GM19193 (cell line): ENCODE measurements around the gene NDUFS8.

Experiments used
- POLR2A ChIP-seq: IDR thresholded peaks from 4 replicates; pipeline ENCODE4 v1.6.1; 2011; ENCODE audit not compliant: insufficient read depth, insufficient read length; ENCODE audit errors: extremely low read depth

The NDUFS8 gene

DNA sequence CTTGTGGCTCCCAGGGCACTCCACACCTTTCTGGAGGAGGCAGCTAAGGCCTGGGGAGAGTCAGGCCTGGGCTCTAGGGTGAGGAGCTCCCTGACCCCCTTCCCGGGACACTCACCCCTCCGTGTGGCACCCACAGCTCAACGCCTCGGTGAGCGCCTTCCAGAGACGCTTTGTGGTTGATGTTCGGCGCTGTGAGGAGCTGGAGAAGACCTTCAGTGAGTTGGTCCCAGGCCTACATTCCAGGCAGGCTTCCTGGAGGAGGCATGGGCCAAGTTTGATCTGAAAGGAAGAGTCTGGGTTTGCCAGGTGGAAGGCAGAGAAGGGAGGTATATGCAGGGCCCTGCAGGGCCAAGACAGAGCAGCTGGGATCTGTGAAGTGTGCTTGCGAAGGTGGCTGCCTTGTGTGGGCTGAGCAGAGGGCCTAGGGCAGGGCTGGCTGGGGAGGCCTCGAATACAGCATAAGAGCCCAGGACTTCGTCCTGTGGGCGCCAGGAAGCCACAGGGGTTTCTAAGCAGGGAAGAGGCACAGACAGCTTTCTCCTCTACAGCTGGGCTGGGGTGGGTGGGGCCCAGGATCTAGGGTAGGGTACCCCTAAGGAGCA lies 11.2 kb downstream of the NDUFS8 start:
- no peak for TF ChIP-seq POLR2A

DNA sequence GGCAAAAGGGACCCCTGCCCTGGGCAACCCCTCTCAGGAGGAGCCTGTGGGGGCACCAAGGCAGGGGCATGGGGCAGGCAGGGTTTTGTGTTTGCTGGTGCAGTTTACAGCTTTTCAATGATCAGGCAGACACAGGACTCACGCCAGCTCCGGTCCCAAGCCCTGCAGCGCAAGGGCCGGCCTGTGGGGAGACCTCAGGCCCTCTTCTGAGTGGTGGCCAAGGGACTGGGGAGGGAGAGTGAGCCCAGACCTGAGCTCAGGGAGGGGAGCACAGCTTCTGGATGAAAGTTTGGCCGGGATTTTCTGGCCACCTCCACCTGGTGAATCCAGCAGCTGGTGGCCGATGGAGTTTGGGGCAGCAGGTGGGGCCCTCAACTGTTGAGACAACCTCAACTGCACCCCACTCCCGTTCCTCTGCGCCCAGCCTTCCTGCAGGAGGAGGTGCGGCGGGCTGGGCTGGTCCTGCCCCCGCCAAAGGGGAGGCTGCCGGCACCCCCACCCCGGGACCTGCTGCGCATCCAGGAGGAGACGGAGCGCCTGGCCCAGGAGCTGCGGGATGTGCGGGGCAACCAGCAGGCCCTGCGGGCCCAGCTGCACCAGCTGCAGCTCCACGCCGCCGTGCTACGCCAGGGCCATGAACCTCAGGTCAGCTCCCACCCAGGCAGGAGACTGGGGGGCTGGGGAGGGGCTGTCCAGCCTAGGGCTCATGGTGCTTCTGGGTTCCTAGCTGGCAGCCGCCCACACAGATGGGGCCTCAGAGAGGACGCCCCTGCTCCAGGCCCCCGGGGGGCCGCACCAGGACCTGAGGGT lies 11.9 kb downstream of the NDUFS8 start:
- TF ChIP-seq POLR2A = no peak

DNA sequence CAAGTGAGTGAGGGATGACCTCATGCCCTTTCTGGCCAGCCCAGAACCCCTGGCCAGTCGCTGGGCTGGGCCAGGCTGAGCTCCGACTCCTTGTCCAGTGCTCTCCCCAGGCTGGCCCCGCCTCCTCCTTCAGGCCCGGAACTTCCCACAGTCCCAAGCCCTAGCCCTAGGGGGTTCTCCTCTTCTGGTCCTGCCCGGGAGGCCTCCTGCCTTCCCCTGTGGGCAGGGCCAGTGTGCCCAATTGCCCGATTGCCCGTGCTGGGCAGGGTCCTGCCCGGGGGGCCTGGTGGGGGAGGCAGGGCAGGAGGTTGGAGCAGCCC lies 12.5 kb downstream of the NDUFS8 start:
- TF ChIP-seq POLR2A = no peak

DNA sequence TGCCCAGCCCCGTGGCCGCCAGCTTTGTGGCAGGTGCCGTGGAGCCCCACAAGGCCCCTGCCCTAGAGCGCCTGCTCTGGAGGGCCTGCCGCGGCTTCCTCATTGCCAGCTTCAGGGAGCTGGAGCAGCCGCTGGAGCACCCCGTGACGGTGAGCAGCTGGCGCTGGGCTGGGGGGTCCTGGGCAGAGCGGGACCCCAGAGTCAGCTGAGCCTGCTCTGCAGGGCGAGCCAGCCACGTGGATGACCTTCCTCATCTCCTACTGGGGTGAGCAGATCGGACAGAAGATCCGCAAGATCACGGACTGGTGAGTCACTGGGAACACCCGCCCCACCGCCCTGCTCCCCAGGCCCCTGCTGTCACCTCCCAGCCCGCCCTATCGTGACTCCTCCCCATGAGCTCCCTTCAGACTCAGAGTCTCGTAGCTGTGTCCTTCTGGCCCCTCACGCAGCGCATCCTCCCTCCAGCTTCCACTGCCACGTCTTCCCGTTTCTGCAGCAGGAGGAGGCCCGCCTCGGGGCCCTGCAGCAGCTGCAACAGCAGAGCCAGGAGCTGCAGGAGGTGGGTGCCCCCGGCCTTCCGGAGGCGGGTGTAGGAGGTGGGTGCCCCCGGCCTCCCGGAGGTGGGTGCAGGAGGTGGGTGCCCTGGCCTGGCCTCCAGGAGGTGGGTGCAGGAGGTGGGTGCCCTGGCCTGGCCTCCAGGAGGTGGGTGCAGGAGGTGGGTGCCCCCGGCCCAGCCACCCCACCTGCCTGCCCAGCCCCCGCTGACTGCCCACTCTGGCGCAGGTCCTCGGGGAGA lies 13.1 kb downstream of the NDUFS8 start:
- TF ChIP-seq POLR2A = no peak

DNA sequence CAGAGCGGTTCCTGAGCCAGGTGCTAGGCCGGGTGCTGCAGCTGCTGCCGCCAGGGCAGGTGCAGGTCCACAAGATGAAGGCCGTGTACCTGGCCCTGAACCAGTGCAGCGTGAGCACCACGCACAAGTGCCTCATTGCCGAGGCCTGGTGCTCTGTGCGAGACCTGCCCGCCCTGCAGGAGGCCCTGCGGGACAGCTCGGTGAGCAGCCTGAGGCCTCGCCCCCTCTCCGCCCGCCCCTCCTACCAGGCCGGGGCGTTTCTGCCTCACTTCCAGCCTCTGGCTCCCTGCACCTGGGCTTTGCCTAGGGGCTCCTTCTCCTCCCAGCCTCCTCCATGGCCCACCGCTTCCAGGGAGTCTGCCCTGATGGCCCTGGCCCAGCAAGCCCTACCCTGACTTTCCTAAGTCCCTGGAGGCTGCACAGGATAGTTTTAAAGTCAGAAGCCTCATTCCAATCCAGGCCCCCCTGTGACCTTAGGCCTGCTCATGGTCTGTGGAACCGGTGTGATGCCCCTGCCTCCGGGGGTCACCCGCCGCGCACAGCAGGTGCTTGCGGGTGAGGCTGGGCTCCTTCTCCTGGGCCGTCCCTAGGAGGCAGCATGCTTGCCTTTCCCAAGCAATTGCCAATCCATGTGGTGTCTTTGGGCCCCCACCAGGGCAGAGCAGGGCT lies 13.8 kb downstream of the NDUFS8 start:
- TF ChIP-seq POLR2A = no peak

DNA sequence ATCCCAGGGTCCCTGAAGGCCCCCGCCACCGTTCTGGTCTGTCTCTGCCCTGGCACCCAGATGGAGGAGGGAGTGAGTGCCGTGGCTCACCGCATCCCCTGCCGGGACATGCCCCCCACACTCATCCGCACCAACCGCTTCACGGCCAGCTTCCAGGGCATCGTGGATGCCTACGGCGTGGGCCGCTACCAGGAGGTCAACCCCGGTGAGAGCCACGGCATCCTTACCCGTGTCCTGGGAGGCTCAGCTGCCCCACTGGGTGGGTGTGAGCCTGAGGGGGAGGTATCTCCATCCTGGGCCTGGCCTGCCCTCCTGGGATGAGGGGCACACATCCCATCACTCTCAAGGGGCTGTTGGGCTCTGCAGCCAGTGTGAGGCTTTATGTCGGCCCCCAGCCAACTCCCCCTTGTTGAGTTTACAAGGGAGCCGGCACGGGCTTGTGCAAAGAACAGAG lies 14.4 kb downstream of the NDUFS8 start:
- no peak for TF ChIP-seq POLR2A

GRCh38 chr11:68047437-68048290 lies 17.2 kb downstream of the NDUFS8 start:
- no peak for TF ChIP-seq POLR2A

DNA sequence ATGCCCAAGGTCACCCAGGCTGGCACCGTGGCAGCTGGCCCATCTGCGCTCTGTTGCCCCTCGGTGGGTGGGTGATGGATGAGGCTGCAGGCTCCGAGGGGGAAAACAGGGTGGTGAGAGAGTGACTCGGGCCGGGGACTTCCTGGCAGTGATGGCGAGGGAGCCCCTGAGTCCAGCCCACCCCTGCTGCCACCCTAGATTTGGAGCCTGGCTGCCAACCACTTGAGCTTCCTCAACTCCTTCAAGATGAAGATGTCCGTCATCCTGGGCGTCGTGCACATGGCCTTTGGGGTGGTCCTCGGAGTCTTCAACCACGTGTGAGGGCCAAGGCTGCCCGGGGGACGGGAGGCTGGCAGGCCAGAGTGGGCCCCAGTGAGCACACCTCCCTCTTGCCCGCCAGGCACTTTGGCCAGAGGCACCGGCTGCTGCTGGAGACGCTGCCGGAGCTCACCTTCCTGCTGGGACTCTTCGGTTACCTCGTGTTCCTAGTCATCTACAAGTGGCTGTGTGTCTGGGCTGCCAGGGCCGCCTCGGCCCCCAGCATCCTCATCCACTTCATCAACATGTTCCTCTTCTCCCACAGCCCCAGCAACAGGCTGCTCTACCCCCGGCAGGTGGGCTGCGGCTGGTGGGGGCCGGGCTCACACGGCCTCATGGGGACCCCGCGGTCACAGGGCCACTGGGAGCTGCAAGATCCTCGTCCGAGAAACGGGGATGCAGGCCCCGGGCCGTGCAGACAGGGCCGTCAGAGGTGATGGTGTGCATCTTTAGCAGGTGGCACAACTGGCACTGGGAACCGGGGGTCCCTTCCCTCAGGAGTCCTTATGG lies 18.4 kb downstream of the NDUFS8 start:
- no peak for TF ChIP-seq POLR2A

- TF ChIP-seq POLR2A = no peak
These were observed 19.3 kb downstream of the NDUFS8 start for GRCh38 chr11:68049509-68050370.

GRCh38 chr11:68050371-68050841 lies 19.9 kb downstream of the NDUFS8 start:
- no peak for TF ChIP-seq POLR2A

DNA sequence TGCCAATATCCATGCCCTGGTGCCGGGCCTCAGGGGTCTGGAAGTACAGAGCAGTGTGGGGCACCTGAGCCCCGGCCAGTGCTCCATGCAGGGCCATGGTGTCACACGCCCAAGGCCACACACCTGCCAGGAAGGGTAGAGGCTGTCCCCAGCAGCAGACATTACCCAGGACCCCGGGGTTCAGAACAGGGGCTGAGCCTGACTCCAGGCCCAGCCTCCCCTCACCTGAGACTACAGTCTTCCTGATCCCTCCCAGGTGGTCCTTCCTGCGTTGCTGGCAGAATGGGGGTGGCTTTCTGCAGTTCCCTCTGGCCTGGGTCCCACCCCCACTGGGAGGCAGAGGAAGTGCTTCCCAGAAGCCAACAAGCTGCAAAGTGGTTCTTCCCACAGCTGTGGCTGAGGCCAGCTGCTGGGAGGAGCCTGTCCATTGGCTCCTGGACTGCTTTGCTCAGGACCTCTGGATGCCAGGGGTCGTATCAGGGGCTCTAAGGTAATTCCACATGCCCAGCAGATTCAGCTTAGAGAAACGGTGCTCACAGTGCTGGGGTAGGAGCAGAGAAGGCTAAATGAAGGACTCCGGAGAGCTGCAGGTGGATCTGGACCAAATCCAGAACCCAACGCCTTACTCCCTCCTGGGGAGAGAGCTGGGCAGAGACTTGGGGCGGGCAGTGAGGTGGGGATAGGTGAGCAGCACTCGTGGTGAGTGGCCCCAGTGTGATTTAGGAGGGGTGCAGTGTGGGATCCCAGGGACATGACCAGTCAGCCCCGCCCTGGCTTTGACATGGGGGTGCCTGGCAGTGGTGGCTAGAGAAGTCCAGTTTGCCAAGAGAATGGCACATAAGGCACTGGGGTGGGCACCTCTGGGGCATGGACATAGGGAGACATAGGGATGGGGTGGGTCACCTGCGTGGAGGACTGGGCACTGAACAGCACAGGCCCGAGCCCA lies 21.0 kb downstream of the NDUFS8 start:
- TF ChIP-seq POLR2A = peak; percentile 3
